ENCODE results near the gene ARHGAP4. TPM values are rescaled to one million over a fixed set of nuclear protein-coding genes. Genes with fewer than 3 reads are reported as not detected.
A peak's percentile ranks its signal among the peaks of the same experiment; 100 is the strongest.

The ARHGAP4 gene
- total and polyA plus RNA-seq, 10 donors = 176 to 713 (median 269) TPM

DNA sequence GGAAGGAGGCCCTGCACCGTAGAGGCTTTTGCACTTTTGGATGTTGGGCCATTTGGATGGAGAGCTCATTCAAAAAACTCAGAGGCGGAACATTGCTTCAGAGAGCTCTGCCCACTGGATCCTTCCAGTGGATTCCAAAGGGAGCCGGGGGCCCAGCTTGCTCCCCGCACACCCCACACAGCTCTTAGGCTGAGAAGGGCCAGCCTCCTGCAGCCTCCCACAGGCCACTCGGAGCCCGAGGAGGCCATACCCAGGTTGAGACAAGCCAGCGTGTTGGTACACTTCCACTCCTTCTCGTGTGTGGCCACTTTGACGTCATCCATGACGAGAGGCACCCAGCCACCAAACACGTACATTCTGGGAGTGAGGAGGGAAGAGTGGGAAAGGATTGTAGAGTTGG is 35.2 kb upstream of the ARHGAP4 start:
- Histone ChIP-seq H3K4me3 (no peak overlapping the region), H3K27ac (no peak overlapping the region), H3K27me3 (replicated peaks in 1 of 7) (no peaks in the 10 kb centered on the region), H3K36me3 (peaks cover 8 to 86% (median 80%) of the 10 kb centered on the region in 6 donors), H3K4me1 (peaks cover 6 to 30% (median 15%) of the 10 kb centered on the region in 6 donors), H3K9me3 (no peaks in the 10 kb centered on the region)
- intact Hi-C loops (cut with DNase I; ENCODE audit: low total_unique reads) = no loop called here
- TF ChIP-seq POLR2AphosphoS5 (IDR thresholded peaks at IDR 0.05) (no peak), POLR2A (IDR thresholded peaks at IDR 0.05) (no peak)
- TF ChIP-seq, protein P1, sequence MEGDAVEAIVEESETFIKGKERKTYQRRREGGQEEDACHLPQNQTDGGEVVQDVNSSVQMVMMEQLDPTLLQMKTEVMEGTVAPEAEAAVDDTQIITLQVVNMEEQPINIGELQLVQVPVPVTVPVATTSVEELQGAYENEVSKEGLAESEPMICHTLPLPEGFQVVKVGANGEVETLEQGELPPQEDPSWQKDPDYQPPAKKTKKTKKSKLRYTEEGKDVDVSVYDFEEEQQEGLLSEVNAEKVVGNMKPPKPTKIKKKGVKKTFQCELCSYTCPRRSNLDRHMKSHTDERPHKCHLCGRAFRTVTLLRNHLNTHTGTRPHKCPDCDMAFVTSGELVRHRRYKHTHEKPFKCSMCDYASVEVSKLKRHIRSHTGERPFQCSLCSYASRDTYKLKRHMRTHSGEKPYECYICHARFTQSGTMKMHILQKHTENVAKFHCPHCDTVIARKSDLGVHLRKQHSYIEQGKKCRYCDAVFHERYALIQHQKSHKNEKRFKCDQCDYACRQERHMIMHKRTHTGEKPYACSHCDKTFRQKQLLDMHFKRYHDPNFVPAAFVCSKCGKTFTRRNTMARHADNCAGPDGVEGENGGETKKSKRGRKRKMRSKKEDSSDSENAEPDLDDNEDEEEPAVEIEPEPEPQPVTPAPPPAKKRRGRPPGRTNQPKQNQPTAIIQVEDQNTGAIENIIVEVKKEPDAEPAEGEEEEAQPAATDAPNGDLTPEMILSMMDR (IDR thresholded peaks at IDR 0.05 in 8 of 11, conservative IDR thresholded peaks at IDR 0.05 in 3 of 11) = no peak
- peak; percentile 71 for DNase-seq
- 91 to 99% (median 94%) methylated on average over 11 of the region's 11 CpGs; no CpG with 5 or more reads in 1 of the 5 donors for WGBS, 5 donors

DNA sequence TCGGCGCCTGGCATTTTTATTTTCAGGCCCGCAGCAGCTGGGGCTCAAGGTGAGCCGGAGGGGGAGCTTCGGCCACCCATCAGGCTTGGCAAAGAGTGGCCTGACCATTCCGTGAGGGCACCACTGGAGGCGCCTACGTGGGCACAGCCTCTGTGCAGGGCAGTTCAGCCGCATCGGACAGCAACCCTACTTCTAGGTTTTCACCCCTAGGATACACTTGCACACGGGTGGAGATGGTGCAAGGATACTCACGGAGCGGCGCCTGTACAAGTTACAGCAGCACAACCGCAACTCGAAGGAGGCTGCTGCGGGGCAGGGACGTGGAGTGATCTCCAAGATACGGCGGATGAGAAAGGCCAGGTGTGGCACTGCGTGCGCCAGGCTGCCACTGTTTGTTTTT is 34.7 kb upstream of the ARHGAP4 start:
- Histone ChIP-seq H3K36me3 (peaks cover 8 to 92% (median 85%) of the 10 kb centered on the region in 6 donors), H3K27ac (no peak overlapping the region), H3K27me3 (replicated peaks in 1 of 7) (no peaks in the 10 kb centered on the region), H3K4me1 (peaks cover 2 to 25% (median 10%) of the 10 kb centered on the region in 6 donors), H3K4me3 (no peak overlapping the region), H3K9me3 (no peaks in the 10 kb centered on the region)
- 95 to 97% (median 96%) methylated on average over 19 to 22 of the region's 22 CpGs for WGBS, 5 donors
- TF ChIP-seq POLR2AphosphoS5 (IDR thresholded peaks at IDR 0.05) (no peak), POLR2A (IDR thresholded peaks at IDR 0.05) (no peak)
- TF ChIP-seq, protein P1 (IDR thresholded peaks at IDR 0.05 in 8 of 11, conservative IDR thresholded peaks at IDR 0.05 in 3 of 11) = no peak
- intact Hi-C loops (cut with DNase I; ENCODE audit: low total_unique reads) = no loop called here
- DNase-seq = peak; percentile 75

DNA sequence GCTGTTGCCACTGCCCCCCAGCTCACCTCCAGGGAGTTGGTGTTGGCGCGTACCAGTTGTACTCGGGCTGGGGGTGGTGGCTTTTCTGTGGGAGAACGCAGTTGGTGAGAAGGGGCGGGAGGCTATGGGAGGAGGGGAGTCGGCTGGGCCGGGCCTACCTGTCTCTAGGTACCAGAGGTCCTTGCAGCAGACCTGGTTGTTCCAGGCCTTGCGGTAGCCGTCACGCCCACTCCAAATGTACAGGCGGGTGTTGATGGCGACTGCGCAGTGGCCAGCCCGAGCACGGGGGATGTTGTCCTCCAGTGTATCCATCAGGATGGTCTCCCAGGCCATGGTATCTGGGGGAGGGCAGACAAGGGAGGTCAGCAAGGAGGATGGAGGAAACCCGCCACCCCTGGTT is 34.0 kb upstream of the ARHGAP4 start:
- WGBS, 5 donors = 92 to 98% (median 96%) methylated on average over 7 to 16 of the region's 16 CpGs
- peak; percentile 71 for DNase-seq
- Histone ChIP-seq H3K27ac (no peak overlapping the region), H3K36me3 (peaks cover 8 to 99% (median 89%) of the 10 kb centered on the region in 6 donors), H3K4me3 (no peak overlapping the region), H3K4me1 (peaks cover 0 to 18% (median 3%) of the 10 kb centered on the region in 6 donors), H3K27me3 (replicated peaks in 1 of 7) (no peaks in the 10 kb centered on the region), H3K9me3 (no peaks in the 10 kb centered on the region)
- TF ChIP-seq, protein P1 (IDR thresholded peaks at IDR 0.05 in 8 of 11, conservative IDR thresholded peaks at IDR 0.05 in 3 of 11) = no peak
- no peak for TF ChIP-seq POLR2A (IDR thresholded peaks at IDR 0.05)
- TF ChIP-seq POLR2AphosphoS5 (IDR thresholded peaks at IDR 0.05) = no peak
- intact Hi-C loops (cut with DNase I; ENCODE audit: low total_unique reads) = no loop called here

DNA sequence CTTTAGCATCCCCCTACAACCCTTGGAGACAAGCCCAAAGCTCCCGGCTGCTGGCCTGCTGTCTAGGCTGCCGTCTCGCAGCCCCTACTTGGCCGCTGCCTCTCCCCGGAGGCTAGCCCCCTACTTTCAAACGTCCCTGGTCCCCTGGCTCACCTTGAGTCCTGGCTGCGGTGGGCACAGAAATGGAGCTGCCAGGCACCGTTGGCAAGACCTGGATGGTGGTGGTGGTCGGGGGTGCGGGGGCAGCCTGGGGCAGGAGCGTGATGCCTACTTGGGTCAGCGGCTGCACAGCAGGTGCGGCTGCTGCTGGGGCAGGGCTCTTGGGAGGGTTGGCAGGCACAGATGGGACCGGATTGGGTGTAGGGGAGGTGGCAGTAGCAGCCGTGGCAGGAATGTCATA is 33.6 kb upstream of the ARHGAP4 start:
- Histone ChIP-seq H3K27ac (no peak overlapping the region), H3K9me3 (no peaks in the 10 kb centered on the region), H3K27me3 (replicated peaks in 1 of 7) (no peaks in the 10 kb centered on the region), H3K4me3 (no peak overlapping the region), H3K4me1 (peaks cover 0 to 14% (median 0%) of the 10 kb centered on the region in 6 donors), H3K36me3 (peaks cover 8 to 100% (median 93%) of the 10 kb centered on the region in 6 donors)
- no peak for DNase-seq
- intact Hi-C loops (cut with DNase I; ENCODE audit: low total_unique reads) = no loop called here
- 88 to 100% (median 95%) methylated on average over 8 to 15 of the region's 15 CpGs for WGBS, 5 donors
- TF ChIP-seq POLR2AphosphoS5 (IDR thresholded peaks at IDR 0.05) = peak in 1 of 3 donors; percentile 32
- no peak for TF ChIP-seq POLR2A (IDR thresholded peaks at IDR 0.05)
- TF ChIP-seq, protein P1 (IDR thresholded peaks at IDR 0.05 in 8 of 11, conservative IDR thresholded peaks at IDR 0.05 in 3 of 11) = no peak
